Measurements from ENCODE around the gene POLR3H.

DNA sequence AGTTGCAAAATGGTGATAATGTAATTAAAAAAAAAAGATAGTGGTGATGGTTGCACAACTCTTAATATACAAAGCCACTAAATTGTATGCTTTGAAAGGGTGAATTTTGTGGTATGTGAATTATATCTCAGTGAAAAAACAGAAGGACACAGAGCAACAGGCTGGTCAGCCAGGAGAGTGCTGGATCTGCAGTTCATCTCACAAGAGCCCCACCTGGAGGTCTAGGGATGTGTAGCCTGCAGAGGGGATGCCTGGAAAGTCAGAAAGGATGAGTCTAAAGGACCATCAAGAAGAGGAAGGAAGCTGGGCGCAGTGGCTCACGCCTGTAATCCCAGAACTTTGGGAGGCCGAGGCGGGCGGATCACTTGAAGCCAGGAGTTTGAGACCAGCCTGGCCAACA is 9.0 kb downstream of the POLR3H start:
- TF ChIP-seq, protein P1, sequence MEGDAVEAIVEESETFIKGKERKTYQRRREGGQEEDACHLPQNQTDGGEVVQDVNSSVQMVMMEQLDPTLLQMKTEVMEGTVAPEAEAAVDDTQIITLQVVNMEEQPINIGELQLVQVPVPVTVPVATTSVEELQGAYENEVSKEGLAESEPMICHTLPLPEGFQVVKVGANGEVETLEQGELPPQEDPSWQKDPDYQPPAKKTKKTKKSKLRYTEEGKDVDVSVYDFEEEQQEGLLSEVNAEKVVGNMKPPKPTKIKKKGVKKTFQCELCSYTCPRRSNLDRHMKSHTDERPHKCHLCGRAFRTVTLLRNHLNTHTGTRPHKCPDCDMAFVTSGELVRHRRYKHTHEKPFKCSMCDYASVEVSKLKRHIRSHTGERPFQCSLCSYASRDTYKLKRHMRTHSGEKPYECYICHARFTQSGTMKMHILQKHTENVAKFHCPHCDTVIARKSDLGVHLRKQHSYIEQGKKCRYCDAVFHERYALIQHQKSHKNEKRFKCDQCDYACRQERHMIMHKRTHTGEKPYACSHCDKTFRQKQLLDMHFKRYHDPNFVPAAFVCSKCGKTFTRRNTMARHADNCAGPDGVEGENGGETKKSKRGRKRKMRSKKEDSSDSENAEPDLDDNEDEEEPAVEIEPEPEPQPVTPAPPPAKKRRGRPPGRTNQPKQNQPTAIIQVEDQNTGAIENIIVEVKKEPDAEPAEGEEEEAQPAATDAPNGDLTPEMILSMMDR (optimal IDR thresholded peaks at IDR 0.05 in 1 of 3, IDR thresholded peaks at IDR 0.05 in 1 of 3, conservative IDR thresholded peaks at IDR 0.05 in 1 of 3; ENCODE audit: extremely low read depth in 1 of 3, insufficient read depth in 2 of 3, low read length in 3 of 3), result peak in 2 of 3 experiments; percentile 21 to 22
- no peak for TF ChIP-seq EZH2 (IDR thresholded peaks at IDR 0.05; ENCODE audit: low read length)
